Spleen (tissue), 11 donors: ENCODE results near the gene LMOD3. TPM values are rescaled to one million over a fixed set of nuclear protein-coding genes. Genes with fewer than 3 reads are reported as not detected.

Experiments
- DNase-seq: peaks from one replicate; pipeline ENCODE4 v3.0.0-alpha.2; 2020
- H3K27ac ChIP-seq, 8 donors: fragments of 200-600 bp; sonication (generic) in 7 of 8; 1 replicate in 4 of 8; 2 replicates in 4 of 8; pipeline versions ENCODE4 v1.5.0 to v1.8.0; 2016 to 2021; ENCODE audit warnings: inconsistent platforms in 4 of 8, mild to moderate bottlenecking in 4 of 8, moderate library complexity in 1 of 8
- H3K27me3 ChIP-seq, 7 donors: fragments of 200-600 bp; sonication (generic) in 6 of 7; replicated peaks in 1 of 7; 1 replicate in 4 of 7; 2 replicates in 3 of 7; pipeline versions ENCODE4 v1.5.0 to v1.8.0; 2016 to 2021; ENCODE audit warnings: inconsistent platforms in 3 of 7, mild to moderate bottlenecking in 1 of 7
- H3K36me3 ChIP-seq, 6 donors: fragments of 200-600 bp; sonication (generic) in 5 of 6; 1 replicate in 4 of 6; 2 replicates in 2 of 6; pipeline versions ENCODE4 v1.5.0 to v1.8.0; 2016 to 2021; ENCODE audit warnings: inconsistent platforms in 2 of 6
- H3K4me1 ChIP-seq, 6 donors: fragments of 200-600 bp; sonication (generic) in 5 of 6; 1 replicate in 3 of 6; 2 replicates in 3 of 6; pipeline versions ENCODE4 v1.5.0 to v1.8.0; 2016 to 2021; ENCODE audit warnings: inconsistent platforms in 3 of 6
- H3K4me3 ChIP-seq, 8 donors: fragments of 200-600 bp; sonication (generic) in 7 of 8; 1 replicate in 4 of 8; 2 replicates in 4 of 8; pipeline versions ENCODE4 v1.5.0 to v1.8.0; 2016 to 2021; ENCODE audit warnings: inconsistent platforms in 4 of 8, mild to moderate bottlenecking in 4 of 8, moderate library complexity in 2 of 8
- H3K9me3 ChIP-seq, 8 donors: fragments of 200-600 bp; sonication (generic) in 7 of 8; 1 replicate in 4 of 8; 2 replicates in 4 of 8; pipeline versions ENCODE4 v1.5.0 to v1.8.0; 2016 to 2021; ENCODE audit warnings: inconsistent platforms in 4 of 8
- CTCF ChIP-seq, 11 experiments: fragments of 200-600 bp in 7 of 11; fragments of 450-650 bp in 4 of 11; sonication (generic) in 4 of 11; IDR thresholded peaks in 8 of 11; conservative IDR thresholded peaks in 3 of 11; 1 replicate in 7 of 11; 2 replicates in 4 of 11; pipeline versions ENCODE4 v1.4.0 to v1.8.0; 2016 to 2021; ENCODE audit warnings: antibody characterized with exemption in 11 of 11, inconsistent platforms in 4 of 11, mild to moderate bottlenecking in 1 of 11
- POLR2A ChIP-seq, 3 donors: fragments of 450-650 bp; IDR thresholded peaks; one replicate each; pipeline ENCODE4 v1.5.1; 2017; ENCODE audit warnings: antibody characterized with exemption in 3 of 3, mild to moderate bottlenecking in 1 of 3
- POLR2AphosphoS5 ChIP-seq, 3 donors: sonication (generic); formaldehyde crosslinking; IDR thresholded peaks; one replicate each; pipeline ENCODE4 v1.5.1; 2017; ENCODE audit warnings: antibody characterized with exemption in 3 of 3
- WGBS, 5 donors: extraction: QIAGEN DNeasy Blood & Tissue Kit in 3 of 5; methylation state at CpG; one replicate each; pipeline versions ENCODE4 v1.1.5 to v1.1.7; 2013 to 2018; 5-methylcytosine and 5-hydroxymethylcytosine counted together
- intact Hi-C: fragments of 100-400 bp; cut with DNase I; formaldehyde crosslinking; loops from one replicate; pipeline ENCODE4 v1.15.0; 2023; ENCODE audit warnings: low total_unique reads
- polyA plus RNA-seq, 3 donors: library from polyadenylated mRNA; stranded (reverse); fragments of 200-250 nt; gene quantifications; one replicate each; pipeline ENCODE4 v1.2.1, GENCODE V29; 2013
- total RNA-seq, 7 donors: library from RNA; depleted of rRNA in 3 of 7; stranded (reverse); fragments of >200 nt in 3 of 7; fragmentation: NEBNext Ultra II Directional in 4 of 7; extraction: Animal tissue kit (Norgen Biotek cat#: 25700) in 4 of 7; gene quantifications; one replicate each; pipeline versions ENCODE4 v1.1.0 to v1.2.1, GENCODE V29; 2016 to 2021
- donor health status: healthy with polysubstance abuse.
- donor health status: DM: no; HTN: no; CAD: no; lungs with moderate emphysema.
- donor health status: DM: no; HTN: no; CAD: no.
- donor health status: Bipolar disorder and iron deficiency.
- donor health status: healthy.
- donor health status: DM: no; HTN: no; CAD: no.
- donor health status: DM: yes; HTN: yes; CAD: no.

LMOD3 gene
- total and polyA plus RNA-seq, 10 donors, result 0.10 to 1.2 (median 0.22) TPM; not detected in 1

- no peak for DNase-seq
- no peak for TF ChIP-seq POLR2AphosphoS5 (IDR thresholded peaks at IDR 0.05)
- TF ChIP-seq POLR2A (IDR thresholded peaks at IDR 0.05), result no peak
- no peak for TF ChIP-seq CTCF (IDR thresholded peaks at IDR 0.05 in 8 of 11, conservative IDR thresholded peaks at IDR 0.05 in 3 of 11)
- intact Hi-C loops, result no loop called here
- no peaks in the 10 kb centered on the region for H3K9me3 ChIP-seq
- WGBS, 5 donors, result 83 to 97% (median 92%) methylated on average over 2 of the region's 2 CpGs
- no peaks in the 10 kb centered on the region for H3K36me3 ChIP-seq
- H3K27me3 ChIP-seq, result no peaks in the 10 kb centered on the region
- H3K4me3 ChIP-seq, result no peak overlapping the region
- no peaks in the 10 kb centered on the region for H3K4me1 ChIP-seq
- no peak overlapping the region for H3K27ac ChIP-seq
Observed at GRCh38 chr3:69137412-69137811, 15.0 kb upstream of the LMOD3 start.

- H3K27ac ChIP-seq, result no peak overlapping the region
- H3K36me3 ChIP-seq, result no peaks in the 10 kb centered on the region
- no peaks in the 10 kb centered on the region for H3K4me1 ChIP-seq
- no peak overlapping the region for H3K4me3 ChIP-seq
- intact Hi-C loops, result no loop called here
- no peak for DNase-seq
- H3K27me3 ChIP-seq, result no peaks in the 10 kb centered on the region
- no peak for TF ChIP-seq CTCF (IDR thresholded peaks at IDR 0.05 in 8 of 11, conservative IDR thresholded peaks at IDR 0.05 in 3 of 11)
- TF ChIP-seq POLR2AphosphoS5 (IDR thresholded peaks at IDR 0.05), result no peak
- H3K9me3 ChIP-seq, result no peaks in the 10 kb centered on the region
Observed at GRCh38 chr3:69137005-69137404, 14.6 kb upstream of the LMOD3 start.

DNA sequence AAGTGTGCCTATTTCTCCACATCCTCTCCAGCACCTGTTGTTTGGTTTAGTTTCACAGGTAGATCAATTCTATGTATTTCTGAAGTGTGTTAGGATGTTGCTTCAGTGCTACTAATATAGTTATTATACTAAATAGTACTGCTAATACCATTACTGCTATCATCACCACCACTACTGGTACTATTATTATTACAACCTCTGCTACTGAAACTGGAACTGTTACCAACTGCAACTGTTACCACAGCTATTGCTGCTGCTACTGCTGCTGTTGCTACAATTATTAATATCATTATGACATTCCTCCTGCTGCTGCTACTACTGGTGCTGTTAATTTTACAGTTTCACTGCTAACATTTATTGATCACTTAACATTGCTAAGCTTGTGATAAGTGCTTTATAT, 8.3 kb upstream of the LMOD3 start:
- TF ChIP-seq POLR2A (IDR thresholded peaks at IDR 0.05) (no peak), POLR2AphosphoS5 (IDR thresholded peaks at IDR 0.05) (no peak), CTCF (IDR thresholded peaks at IDR 0.05 in 8 of 11, conservative IDR thresholded peaks at IDR 0.05 in 3 of 11) (no peak)
- intact Hi-C loops, result no loop called here
- H3K4me3 ChIP-seq, result no peak overlapping the region
- H3K4me1 ChIP-seq, result no peaks in the 10 kb centered on the region
- no peaks in the 10 kb centered on the region for H3K27me3 ChIP-seq
- no peak for DNase-seq
- H3K36me3 ChIP-seq, result no peaks in the 10 kb centered on the region
- H3K9me3 ChIP-seq, result no peaks in the 10 kb centered on the region
- no peak overlapping the region for H3K27ac ChIP-seq

- no peak overlapping the region for H3K27ac ChIP-seq
- 21 to 41% (median 23%) methylated on average over 1 of the region's 1 CpG for WGBS, 5 donors
- no peak for DNase-seq
- no peaks in the 10 kb centered on the region for H3K9me3 ChIP-seq
- no peaks in the 10 kb centered on the region for H3K27me3 ChIP-seq
- no peak for TF ChIP-seq CTCF (IDR thresholded peaks at IDR 0.05 in 8 of 11, conservative IDR thresholded peaks at IDR 0.05 in 3 of 11)
- no peak for TF ChIP-seq POLR2AphosphoS5 (IDR thresholded peaks at IDR 0.05)
- TF ChIP-seq POLR2A (IDR thresholded peaks at IDR 0.05), result no peak
- no peaks in the 10 kb centered on the region for H3K4me1 ChIP-seq
- no peak overlapping the region for H3K4me3 ChIP-seq
- H3K36me3 ChIP-seq, result no peaks in the 10 kb centered on the region
- intact Hi-C loops, result no loop called here
Observed at GRCh38 chr3:69129531-69129930, 7.1 kb upstream of the LMOD3 start.
